ENCODE data around the gene DPH2.

GRCh38 chr1:43953361-43953760 is 16.4 kb upstream of the DPH2 start:
- TF ChIP-seq PATZ1 (CRISPR knock-in tag; IDR thresholded peaks at IDR 0.05; ENCODE audit: borderline replicate concordance): no peak
- no peak for TF ChIP-seq ZNF8 (CRISPR knock-in tag; IDR thresholded peaks at IDR 0.05)
- TF ChIP-seq ISL1 (CRISPR knock-in tag; IDR thresholded peaks at IDR 0.05): no peak
- no peak for TF ChIP-seq RARB (CRISPR knock-in tag; IDR thresholded peaks at IDR 0.05)
- TF ChIP-seq ARNTL (CRISPR knock-in tag; IDR thresholded peaks at IDR 0.05; ENCODE audit: borderline replicate concordance, low read depth): no peak
